ENCODE data around the gene SPEN. TPM values are rescaled to one million over a fixed set of nuclear protein-coding genes. Genes with fewer than 3 reads are reported as not detected.

Gene SPEN
- total and polyA plus RNA-seq, 7 experiments from 2014 or later: 10.1 to 92.1 (median 77.9) TPM

GRCh38 chr1:15958793-15959192 lies 111.3 kb downstream of the SPEN start:
- Histone ChIP-seq H3K4me3 (ENCODE audit: low read length) (no peak overlapping the region), H3K4me1 (ENCODE audit: control insufficient read depth in 2 of 2, insufficient read depth in 2 of 2, low read length in 2 of 2) (peaks cover 4 to 35% of the 10 kb centered on the region in 2 donors), H3K9me3 (ENCODE audit: control insufficient read depth in 2 of 3, low read length in 3 of 3) (no peaks in the 10 kb centered on the region), H3K27ac (ENCODE audit: low read depth, low read length) (no peak overlapping the region), H3K36me3 (ENCODE audit: control insufficient read depth in 2 of 3, insufficient read depth in 3 of 3, low read length in 3 of 3) (peaks cover 0 to 16% (median 3%) of the 10 kb centered on the region in 3 experiments), H3K27me3 (ENCODE audit: control insufficient read depth in 2 of 2, insufficient read depth in 2 of 2, low read length in 2 of 2) (no peaks in the 10 kb centered on the region)
- intact Hi-C loops (cut with micrococcal nuclease): no loop called here
- CTCF ChIA-PET: interaction anchor here (0.6 to 2.1 kb wide), 4 partner anchors 49 to 281 kb away, joined by 3 to 6 read pairs (median 4); no protein-coding TSS in a partner anchor
- Mint-ChIP-seq H3K4me3 (no peak overlapping the region), H3K4me1 (peaks cover 44 to 88% (median 77%) of the 10 kb centered on the region in 7 donors), H3K27ac (peak overlapping the region in 2 of 9 donors; percentile 43 to 66), H3K36me3 (peaks cover 0 to 21% (median 6%) of the 10 kb centered on the region in 5 donors), H3K9me3 (no peaks in the 10 kb centered on the region), H3K27me3 (no peaks in the 10 kb centered on the region)
- ATAC-seq (no peak), DNase-seq (no peak)
- POLR2A ChIA-PET: no interaction called here

GRCh38 chr1:15959424-15959823 lies 111.9 kb downstream of the SPEN start:
- no peaks in the 10 kb centered on the region for H3K9me3 Mint-ChIP-seq
- ChIA-PET POLR2A (no interaction called here), CTCF (interaction anchor here (0.6 to 2.1 kb wide), 4 partner anchors 48 to 281 kb away, joined by 3 to 6 read pairs (median 4); no protein-coding TSS in a partner anchor)
- H3K36me3 Mint-ChIP-seq: peaks cover 0 to 18% (median 6%) of the 10 kb centered on the region in 5 donors
- peaks cover 0 to 29% of the 10 kb centered on the region in 2 donors for H3K4me1 ChIP-seq (ENCODE audit: control insufficient read depth in 2 of 2, insufficient read depth in 2 of 2, low read length in 2 of 2)
- no peaks in the 10 kb centered on the region for H3K27me3 ChIP-seq (ENCODE audit: control insufficient read depth in 2 of 2, insufficient read depth in 2 of 2, low read length in 2 of 2)
- peak overlapping the region in 1 of 9 donors; percentile 15 for H3K27ac Mint-ChIP-seq
- intact Hi-C loops (cut with micrococcal nuclease): no loop called here
- no peaks in the 10 kb centered on the region for H3K9me3 ChIP-seq (ENCODE audit: control insufficient read depth in 2 of 3, low read length in 3 of 3)
- peaks cover 43 to 88% (median 77%) of the 10 kb centered on the region in 7 donors for H3K4me1 Mint-ChIP-seq
- DNase-seq: no peak
- H3K4me3 Mint-ChIP-seq: no peak overlapping the region
- ATAC-seq: no peak
- no peak overlapping the region for H3K27ac ChIP-seq (ENCODE audit: low read depth, low read length)
- H3K36me3 ChIP-seq (ENCODE audit: control insufficient read depth in 2 of 3, insufficient read depth in 3 of 3, low read length in 3 of 3): peaks cover 0 to 13% (median 3%) of the 10 kb centered on the region in 3 experiments
- no peak overlapping the region for H3K4me3 ChIP-seq (ENCODE audit: low read length)
- H3K27me3 Mint-ChIP-seq: no peaks in the 10 kb centered on the region

- Histone ChIP-seq H3K4me3 (ENCODE audit: low read length) (no peak overlapping the region), H3K36me3 (ENCODE audit: control insufficient read depth in 2 of 3, insufficient read depth in 3 of 3, low read length in 3 of 3) (peaks cover 0 to 13% (median 3%) of the 10 kb centered on the region in 3 experiments), H3K27me3 (ENCODE audit: control insufficient read depth in 2 of 2, insufficient read depth in 2 of 2, low read length in 2 of 2) (no peaks in the 10 kb centered on the region), H3K27ac (ENCODE audit: low read depth, low read length) (no peak overlapping the region), H3K4me1 (ENCODE audit: control insufficient read depth in 2 of 2, insufficient read depth in 2 of 2, low read length in 2 of 2) (peaks cover 0 to 25% of the 10 kb centered on the region in 2 donors), H3K9me3 (ENCODE audit: control insufficient read depth in 2 of 3, low read length in 3 of 3) (no peaks in the 10 kb centered on the region)
- Mint-ChIP-seq H3K4me3 (no peak overlapping the region), H3K27me3 (no peaks in the 10 kb centered on the region), H3K27ac (peak overlapping the region in 5 of 9 donors; percentile 15 to 57 (median 54)), H3K9me3 (no peaks in the 10 kb centered on the region), H3K36me3 (peaks cover 0 to 20% (median 6%) of the 10 kb centered on the region in 5 donors), H3K4me1 (peaks cover 43 to 88% (median 79%) of the 10 kb centered on the region in 7 donors)
- ChIA-PET CTCF (interaction anchor here (1.4 to 2.1 kb wide), 3 partner anchors 48 to 144 kb away, joined by 3 to 6 read pairs (median 4); no protein-coding TSS in a partner anchor), POLR2A (no interaction called here)
- ATAC-seq (no peak), DNase-seq (no peak)
- intact Hi-C loops (cut with micrococcal nuclease): no loop called here
These were observed 112.4 kb downstream of the SPEN start for GRCh38 chr1:15959827-15960446.

GRCh38 chr1:15960808-15961207 lies 113.3 kb downstream of the SPEN start:
- H3K27ac Mint-ChIP-seq: peak overlapping the region in 2 of 9 donors; percentile 8 to 15
- no peaks in the 10 kb centered on the region for H3K9me3 Mint-ChIP-seq
- ChIA-PET POLR2A (interaction anchor here (1.4 kb wide), 1 partner anchor 15 kb away, joined by 4 read pairs; the partner anchor contains the start of gene ZBTB17), CTCF (no interaction called here)
- intact Hi-C loops (cut with micrococcal nuclease): no loop called here
- Histone ChIP-seq H3K4me3 (ENCODE audit: low read length) (no peak overlapping the region), H3K4me1 (ENCODE audit: control insufficient read depth in 2 of 2, insufficient read depth in 2 of 2, low read length in 2 of 2) (peaks cover 8 to 30% of the 10 kb centered on the region in 2 donors), H3K36me3 (ENCODE audit: control insufficient read depth in 2 of 3, insufficient read depth in 3 of 3, low read length in 3 of 3) (peaks cover 0 to 13% (median 3%) of the 10 kb centered on the region in 3 experiments), H3K9me3 (ENCODE audit: control insufficient read depth in 2 of 3, low read length in 3 of 3) (no peaks in the 10 kb centered on the region), H3K27ac (ENCODE audit: low read depth, low read length) (no peak overlapping the region), H3K27me3 (ENCODE audit: control insufficient read depth in 2 of 2, insufficient read depth in 2 of 2, low read length in 2 of 2) (no peaks in the 10 kb centered on the region)
- peaks cover 0 to 21% (median 6%) of the 10 kb centered on the region in 5 donors for H3K36me3 Mint-ChIP-seq
- no peak overlapping the region for H3K4me3 Mint-ChIP-seq
- H3K4me1 Mint-ChIP-seq: peaks cover 50 to 88% (median 79%) of the 10 kb centered on the region in 7 donors
- DNase-seq: no peak
- no peaks in the 10 kb centered on the region for H3K27me3 Mint-ChIP-seq
- no peak for ATAC-seq

DNA sequence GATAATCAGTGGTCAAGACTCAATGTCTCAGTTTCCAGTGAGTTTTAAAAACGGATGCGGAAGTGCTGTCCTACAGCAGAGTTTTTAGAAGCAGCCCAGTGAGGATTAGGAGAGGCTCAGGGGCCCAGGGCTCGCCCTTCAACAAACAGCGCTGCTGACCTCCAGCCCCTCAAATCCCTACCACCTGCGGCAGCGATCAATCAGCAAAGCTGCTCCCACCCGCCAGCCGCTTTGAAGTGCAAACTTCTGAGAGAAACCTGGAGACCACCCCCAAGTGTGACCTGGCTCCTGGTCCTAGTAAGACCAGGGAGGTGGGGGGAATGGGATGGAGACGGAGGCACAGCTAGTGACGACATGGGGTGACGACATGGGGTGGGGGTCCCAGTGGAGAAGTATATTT lies 114.0 kb downstream of the SPEN start:
- Histone ChIP-seq H3K4me3 (ENCODE audit: low read length) (no peak overlapping the region), H3K27me3 (ENCODE audit: control insufficient read depth in 2 of 2, insufficient read depth in 2 of 2, low read length in 2 of 2) (no peaks in the 10 kb centered on the region), H3K4me1 (ENCODE audit: control insufficient read depth in 2 of 2, insufficient read depth in 2 of 2, low read length in 2 of 2) (peaks cover 9 to 30% of the 10 kb centered on the region in 2 donors), H3K27ac (ENCODE audit: low read depth, low read length) (no peak overlapping the region), H3K9me3 (ENCODE audit: control insufficient read depth in 2 of 3, low read length in 3 of 3) (no peaks in the 10 kb centered on the region), H3K36me3 (ENCODE audit: control insufficient read depth in 2 of 3, insufficient read depth in 3 of 3, low read length in 3 of 3) (peaks cover 0 to 13% (median 3%) of the 10 kb centered on the region in 3 experiments)
- Mint-ChIP-seq H3K36me3 (peaks cover 0 to 21% (median 6%) of the 10 kb centered on the region in 5 donors), H3K27me3 (no peaks in the 10 kb centered on the region), H3K27ac (no peak overlapping the region), H3K9me3 (no peaks in the 10 kb centered on the region), H3K4me1 (peaks cover 50 to 88% (median 79%) of the 10 kb centered on the region in 7 donors), H3K4me3 (no peak overlapping the region)
- ATAC-seq (no peak), DNase-seq (no peak)
- ChIA-PET CTCF (no interaction called here), POLR2A (interaction anchor here (1.4 kb wide), 1 partner anchor 15 kb away, joined by 4 read pairs; the partner anchor contains the start of gene ZBTB17)
- intact Hi-C loops (cut with micrococcal nuclease): no loop called here

DNA sequence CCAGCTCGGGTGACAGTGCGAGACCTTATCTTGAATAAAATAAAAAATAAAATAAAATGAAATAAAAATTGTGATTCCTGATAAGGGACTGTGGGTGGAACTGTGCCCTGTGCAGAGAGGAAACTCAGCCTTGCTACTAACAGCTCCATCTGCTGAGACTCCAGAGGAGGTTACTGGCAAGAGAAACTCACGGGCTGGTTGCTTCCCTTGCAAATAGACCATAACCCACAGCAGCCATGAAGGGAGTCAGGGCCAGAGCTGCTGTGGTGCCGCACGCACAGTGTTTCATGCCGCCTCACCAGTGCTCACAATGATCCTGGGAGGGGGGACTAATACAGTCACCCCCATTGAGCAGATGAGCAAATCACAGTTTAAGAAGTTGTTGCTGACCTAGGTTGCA lies 114.7 kb downstream of the SPEN start:
- ChIA-PET CTCF (no interaction called here), POLR2A (interaction anchor here (1.4 kb wide), 1 partner anchor 14 kb away, joined by 4 read pairs; the partner anchor contains the start of gene ZBTB17)
- DNase-seq (no peak), ATAC-seq (no peak)
- Histone ChIP-seq H3K27ac (ENCODE audit: low read depth, low read length) (no peak overlapping the region), H3K9me3 (ENCODE audit: control insufficient read depth in 2 of 3, low read length in 3 of 3) (no peaks in the 10 kb centered on the region), H3K4me1 (ENCODE audit: control insufficient read depth in 2 of 2, insufficient read depth in 2 of 2, low read length in 2 of 2) (peaks cover 12 to 28% of the 10 kb centered on the region in 2 donors), H3K27me3 (ENCODE audit: control insufficient read depth in 2 of 2, insufficient read depth in 2 of 2, low read length in 2 of 2) (no peaks in the 10 kb centered on the region), H3K36me3 (ENCODE audit: control insufficient read depth in 2 of 3, insufficient read depth in 3 of 3, low read length in 3 of 3) (peaks cover 0 to 13% (median 3%) of the 10 kb centered on the region in 3 experiments), H3K4me3 (ENCODE audit: low read length) (no peak overlapping the region)
- Mint-ChIP-seq H3K27me3 (no peaks in the 10 kb centered on the region), H3K4me3 (no peak overlapping the region), H3K27ac (peak overlapping the region in 1 of 9 donors; percentile 65), H3K4me1 (peaks cover 50 to 88% (median 81%) of the 10 kb centered on the region in 7 donors), H3K9me3 (no peaks in the 10 kb centered on the region), H3K36me3 (peaks cover 0 to 24% (median 6%) of the 10 kb centered on the region in 5 donors)
- intact Hi-C loops (cut with micrococcal nuclease): no loop called here

Data from naive thymus-derived CD4-positive, alpha-beta T cell (primary cell).